Activated T-cell treated with anti-CD3 and anti-CD28 coated beads, Interleukin-2, amount 50 U/mL, for 72 hours (primary cell): ENCODE data around the gene RAP1A. TPM values are rescaled to one million over a fixed set of nuclear protein-coding genes. Genes with fewer than 3 reads are reported as not detected.
A peak's percentile ranks its signal among the peaks of the same experiment; 100 is the strongest.
"Not testable (repeated sequence)": the region's sequence is repeated elsewhere in the genome, so short reads cannot be mapped to it uniquely, and the experiment has no call there.

ENCODE experiments used
- ATAC-seq, 2 donors: fragments of 150-1000 bp; cut with Tn5 transposase; replicated peaks in 1 of 2; 2 replicates each; pipeline ENCODE4 v1.10.0; 2021; ENCODE audit warnings: moderate library complexity in 2 of 2, mild to moderate bottlenecking in 1 of 2
- DNase-seq, 2 donors: peaks; one replicate each; pipeline ENCODE4 v3.0.0; 2021 to 2022; ENCODE audit warnings: mixed read lengths in 1 of 2
- H3K27ac Mint-ChIP-seq: one replicate; pipeline ENCODE4 v1.8.0; 2022; ENCODE audit warnings: mild to moderate bottlenecking, moderate library complexity, mixed read lengths
- H3K27me3 Mint-ChIP-seq: one replicate; pipeline ENCODE4 v1.8.0; 2022; ENCODE audit warnings: low read depth, mixed read lengths
- H3K36me3 Mint-ChIP-seq, 2 donors: one replicate each; pipeline ENCODE4 v1.8.0; 2022; ENCODE audit warnings: mixed read lengths in 2 of 2, mild to moderate bottlenecking in 1 of 2; ENCODE audit not compliant: insufficient read depth in 2 of 2
- H3K4me1 Mint-ChIP-seq: one replicate; pipeline ENCODE4 v1.8.0; 2022; ENCODE audit warnings: low read depth, mixed read lengths
- H3K4me3 Mint-ChIP-seq, 2 donors: one replicate each; pipeline ENCODE4 v1.8.0; 2022; ENCODE audit warnings: mild to moderate bottlenecking in 2 of 2, mixed read lengths in 2 of 2, moderate library complexity in 2 of 2
- H3K9me3 Mint-ChIP-seq, 2 donors: one replicate each; pipeline ENCODE4 v1.8.0; 2022; ENCODE audit warnings: mixed read lengths in 2 of 2
- total RNA-seq, 2 donors: library from RNA; stranded (reverse); gene quantifications; one replicate each; pipeline ENCODE4 v1.2.3, GENCODE V29; 2022

RAP1A gene
- total RNA-seq, 2 donors from 2014 or later: 216 TPM

DNA sequence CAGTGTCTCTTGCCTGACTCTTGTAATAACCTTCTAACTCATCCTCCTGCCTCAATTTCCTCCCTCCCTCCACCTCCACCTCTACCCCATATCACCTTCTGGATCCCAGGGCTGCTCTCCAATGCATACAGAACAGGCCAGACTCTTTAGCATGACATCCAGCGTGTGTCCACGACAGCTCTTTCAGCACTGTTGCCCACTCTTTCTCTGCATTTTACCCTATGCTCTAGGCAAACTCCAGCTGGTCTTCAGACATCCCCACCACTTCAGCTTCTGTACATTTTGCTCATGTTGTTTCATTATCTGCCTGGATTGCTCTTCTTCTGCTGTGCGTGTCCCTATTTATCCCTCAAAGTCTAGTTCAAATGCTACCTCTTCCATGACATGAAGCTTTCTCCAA, 114.8 kb downstream of the RAP1A start:
- Mint-ChIP-seq H3K27me3 (peaks cover 19% of the 10 kb centered on the region), H3K36me3 (peaks cover 0 to 4% of the 10 kb centered on the region in 2 donors), H3K9me3 (no peaks in the 10 kb centered on the region), H3K4me1 (peaks cover 17% of the 10 kb centered on the region), H3K4me3 (no peak overlapping the region), H3K27ac (no peak overlapping the region)
- no peak for ATAC-seq
- DNase-seq: no peak

- no peak overlapping the region for H3K4me3 Mint-ChIP-seq
- ATAC-seq (no peak), DNase-seq (no peak)
- H3K4me1 Mint-ChIP-seq: peaks cover 20% of the 10 kb centered on the region
- no peaks in the 10 kb centered on the region for H3K9me3 Mint-ChIP-seq
- H3K27me3 Mint-ChIP-seq: peaks cover 23% of the 10 kb centered on the region
- no peak overlapping the region for H3K27ac Mint-ChIP-seq
- H3K36me3 Mint-ChIP-seq: peaks cover 0 to 4% of the 10 kb centered on the region in 2 donors
Measured at GRCh38 chr1:111734856-111735255, 115.3 kb downstream of the RAP1A start.

DNA sequence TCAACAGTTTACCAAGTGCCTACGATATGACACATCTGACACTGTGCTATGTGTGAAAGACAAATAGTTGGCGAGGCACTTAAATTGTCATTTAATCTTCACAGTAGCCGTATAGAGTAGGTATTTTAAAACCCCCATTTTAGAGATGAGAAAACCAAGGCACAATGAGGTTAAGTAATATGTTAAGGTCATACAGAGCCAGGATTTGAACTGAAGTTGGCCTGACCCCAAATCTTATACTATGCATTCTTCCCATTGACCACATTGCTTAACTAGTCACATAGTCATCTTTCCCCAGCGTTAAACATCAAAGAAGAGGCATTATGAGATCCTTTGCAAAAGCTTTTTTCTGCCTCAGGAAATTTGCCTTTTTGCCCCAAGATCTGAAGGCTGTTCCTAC, 115.7 kb downstream of the RAP1A start:
- H3K27ac Mint-ChIP-seq: no peak overlapping the region
- peaks cover 23% of the 10 kb centered on the region for H3K4me1 Mint-ChIP-seq
- no peak for DNase-seq
- no peaks in the 10 kb centered on the region for H3K9me3 Mint-ChIP-seq
- H3K36me3 Mint-ChIP-seq: peaks cover 0 to 4% of the 10 kb centered on the region in 2 donors
- H3K27me3 Mint-ChIP-seq: peaks cover 26% of the 10 kb centered on the region
- ATAC-seq: no peak
- no peak overlapping the region for H3K4me3 Mint-ChIP-seq

DNA sequence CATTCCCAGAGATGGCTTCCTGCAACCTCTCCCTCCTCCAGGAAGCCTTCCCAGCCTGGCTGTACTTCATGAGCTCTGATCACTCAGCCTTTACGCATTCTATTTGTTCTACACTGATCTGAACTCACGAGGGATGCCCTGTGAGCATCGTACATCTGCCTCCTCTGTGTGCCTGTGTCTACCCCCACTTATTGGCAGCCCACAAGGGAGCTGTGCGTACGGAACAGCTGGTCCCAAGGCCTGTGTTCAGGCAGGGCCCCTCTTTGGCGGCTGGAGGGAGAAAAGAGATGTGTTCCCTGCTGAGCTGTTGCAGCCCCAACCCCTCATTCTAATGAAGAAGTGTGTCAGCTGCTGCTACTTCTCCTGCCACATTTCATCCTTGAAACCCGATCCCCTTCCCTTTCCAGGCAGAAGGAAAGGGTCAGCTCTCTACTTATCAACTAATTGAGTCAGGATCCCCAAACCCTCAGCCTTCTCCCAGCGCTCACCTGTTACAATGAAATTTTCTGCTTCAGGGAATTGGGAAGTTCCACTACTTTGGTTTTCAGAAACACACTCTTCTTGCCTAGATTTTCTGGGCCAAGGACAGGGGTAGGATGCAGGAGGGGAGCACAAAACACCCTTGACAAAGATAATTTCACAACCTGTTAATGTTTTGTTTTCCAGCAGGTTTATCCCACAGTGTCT, 116.4 kb downstream of the RAP1A start:
- ATAC-seq: no peak
- DNase-seq: no peak
- Mint-ChIP-seq H3K4me3 (no peak overlapping the region), H3K9me3 (no peaks in the 10 kb centered on the region), H3K4me1 (peaks cover 30% of the 10 kb centered on the region), H3K27me3 (peaks cover 33% of the 10 kb centered on the region), H3K36me3 (peaks cover 0 to 5% of the 10 kb centered on the region in 2 donors), H3K27ac (no peak overlapping the region)

GRCh38 chr1:111736548-111737215, 117.1 kb downstream of the RAP1A start:
- Mint-ChIP-seq H3K27me3 (peaks cover 40% of the 10 kb centered on the region), H3K27ac (no peak overlapping the region), H3K4me3 (no peak overlapping the region), H3K9me3 (no peaks in the 10 kb centered on the region), H3K4me1 (peaks cover 31% of the 10 kb centered on the region), H3K36me3 (peaks cover 0 to 5% of the 10 kb centered on the region in 2 donors)
- DNase-seq: no peak
- ATAC-seq: no peak

GRCh38 chr1:111737216-111738132, 117.9 kb downstream of the RAP1A start:
- H3K4me3 Mint-ChIP-seq: peak overlapping the region; percentile 73 to 97
- H3K4me1 Mint-ChIP-seq: peaks cover 31% of the 10 kb centered on the region
- ATAC-seq (no peak), DNase-seq (no peak)
- H3K27ac Mint-ChIP-seq: no peak overlapping the region
- peaks cover 47% of the 10 kb centered on the region for H3K27me3 Mint-ChIP-seq
- no peaks in the 10 kb centered on the region for H3K9me3 Mint-ChIP-seq
- peaks cover 0 to 5% of the 10 kb centered on the region in 2 donors for H3K36me3 Mint-ChIP-seq

GRCh38 chr1:111738133-111738435, 118.5 kb downstream of the RAP1A start:
- peak overlapping the region; percentile 73 to 97 for H3K4me3 Mint-ChIP-seq
- H3K27ac Mint-ChIP-seq: no peak overlapping the region
- H3K27me3 Mint-ChIP-seq: peaks cover 47% of the 10 kb centered on the region
- H3K9me3 Mint-ChIP-seq: no peaks in the 10 kb centered on the region
- DNase-seq (no peak), ATAC-seq (no peak)
- peaks cover 0 to 5% of the 10 kb centered on the region in 2 donors for H3K36me3 Mint-ChIP-seq
- peaks cover 31% of the 10 kb centered on the region for H3K4me1 Mint-ChIP-seq

DNA sequence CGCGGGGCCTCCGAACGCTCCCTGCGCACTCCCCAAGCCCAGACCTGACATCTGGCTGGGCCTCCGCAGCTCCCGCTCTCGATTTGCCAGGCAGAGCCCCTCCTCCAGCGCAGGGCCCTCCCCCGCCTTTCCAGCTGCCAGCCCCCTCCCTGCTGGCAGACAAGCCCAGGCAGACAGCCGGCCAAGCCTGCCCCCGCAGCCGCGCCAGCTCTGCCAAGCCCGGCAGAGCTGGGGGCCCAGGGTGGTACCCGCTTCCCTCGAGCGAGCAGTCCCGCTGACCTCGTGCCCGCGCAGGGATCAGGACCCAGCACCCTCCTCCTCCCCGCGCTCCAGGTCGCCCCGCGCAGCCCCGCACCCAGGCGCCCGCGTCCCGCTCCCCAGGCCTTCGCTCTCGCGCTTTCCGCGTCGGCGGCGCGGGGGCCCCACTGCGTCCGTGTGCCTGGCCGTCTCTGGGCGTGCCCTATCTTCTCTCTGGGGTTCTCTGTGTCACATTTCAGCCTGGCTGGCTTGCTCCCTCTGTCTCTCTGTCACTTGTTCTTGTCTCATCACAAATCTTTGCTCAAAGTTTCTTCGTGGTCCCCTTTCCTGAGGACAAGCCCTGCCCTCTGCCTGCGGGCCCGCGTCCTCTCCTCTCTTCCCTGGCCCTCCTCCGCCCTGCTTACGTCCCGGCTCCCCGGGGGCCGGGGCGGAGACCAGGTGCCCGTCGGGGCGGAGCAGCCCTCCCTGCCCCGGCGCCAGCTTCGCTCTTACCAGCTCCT, 119.0 kb downstream of the RAP1A start:
- H3K36me3 Mint-ChIP-seq: peaks cover 0 to 5% of the 10 kb centered on the region in 2 donors
- peaks cover 31% of the 10 kb centered on the region for H3K4me1 Mint-ChIP-seq
- H3K27me3 Mint-ChIP-seq: peaks cover 47% of the 10 kb centered on the region
- peak overlapping the region; percentile 73 to 97 for H3K4me3 Mint-ChIP-seq
- DNase-seq (peak; percentile 63 to 65), ATAC-seq (peak; percentile 68 to 69)
- no peaks in the 10 kb centered on the region for H3K9me3 Mint-ChIP-seq
- no peak overlapping the region for H3K27ac Mint-ChIP-seq

GRCh38 chr1:111739194-111739924, 119.8 kb downstream of the RAP1A start, which contains the start of gene INKA2:
INKA2 (minus strand) TSS chr1:111739395; CDS start chr1:111739242, 153 bp downstream.
- DNase-seq (peak; percentile 84 to 86), ATAC-seq (peak; percentile 83 to 85)
- H3K4me3 Mint-ChIP-seq: peak within 1 kb of the TSS; percentile 73 to 97
- no peaks in the 10 kb centered on the region for H3K9me3 Mint-ChIP-seq
- H3K27me3 Mint-ChIP-seq: peaks cover 47% of the 10 kb centered on the region
- H3K36me3 Mint-ChIP-seq: peaks cover 0 to 5% of the 10 kb centered on the region in 2 donors
- peak within 1 kb of the TSS; percentile 56 for H3K27ac Mint-ChIP-seq
- H3K4me1 Mint-ChIP-seq: peaks cover 31% of the 10 kb centered on the region

DNA sequence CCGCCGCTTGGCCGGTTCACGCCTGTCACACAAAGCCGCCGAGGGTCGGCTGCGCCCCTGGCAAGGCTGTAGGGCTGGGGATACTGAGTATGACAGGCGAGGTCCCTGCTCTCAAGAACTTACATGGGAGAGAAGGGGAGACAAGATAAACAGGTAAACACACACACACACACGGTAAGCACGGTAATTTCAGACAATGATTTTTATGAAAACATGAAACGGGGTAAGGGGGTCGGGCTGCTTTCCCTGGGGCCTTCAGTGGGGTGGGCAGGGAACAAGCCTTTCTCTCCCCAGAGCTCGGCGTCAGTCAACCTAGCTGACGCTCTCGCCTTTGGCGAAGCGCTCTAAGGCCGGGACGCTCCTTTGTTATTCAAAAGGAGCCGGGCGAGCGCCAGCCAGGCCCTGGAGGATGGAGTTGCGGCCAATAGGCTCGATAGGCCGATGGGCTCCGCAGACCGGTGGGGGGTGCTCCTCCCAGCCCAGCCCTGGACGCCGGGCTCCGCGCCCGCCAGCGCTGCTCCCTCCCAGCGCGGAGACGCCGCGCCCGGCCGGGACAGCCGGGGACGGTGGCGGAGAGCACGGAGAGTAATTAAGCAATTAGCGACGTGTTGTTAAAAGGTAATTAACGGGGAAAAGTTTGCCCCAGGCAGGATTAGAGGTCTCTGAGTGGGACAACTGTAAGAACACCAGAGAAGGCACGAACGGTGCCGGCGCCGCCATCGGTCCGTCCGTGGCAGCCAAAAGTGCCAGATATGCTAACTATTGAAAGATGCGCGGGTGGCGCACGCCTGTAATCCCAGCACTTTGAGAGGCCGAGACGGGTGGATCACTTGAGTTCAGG, 120.6 kb downstream of the RAP1A start:
- ATAC-seq: peak; percentile 6 to 32
- Mint-ChIP-seq H3K27me3 (peaks cover 47% of the 10 kb centered on the region), H3K4me3 (peak overlapping the region; percentile 73 to 97)

GRCh38 chr1:111742292-111742691, 122.7 kb downstream of the RAP1A start:
- not testable (repeated sequence) for H3K4me3 Mint-ChIP-seq, DNase-seq, H3K27ac Mint-ChIP-seq, H3K36me3 Mint-ChIP-seq, H3K9me3 Mint-ChIP-seq, ATAC-seq
- Mint-ChIP-seq H3K4me1 (peaks cover 31% of the 10 kb centered on the region), H3K27me3 (peaks cover 43% of the 10 kb centered on the region)

More for the DNA sequence above, 120.6 kb downstream of the RAP1A start:
- H3K27ac Mint-ChIP-seq: peak overlapping the region; percentile 56
- peak; percentile 25 to 28 for DNase-seq
- peaks cover 0 to 5% of the 10 kb centered on the region in 2 donors for H3K36me3 Mint-ChIP-seq
- no peaks in the 10 kb centered on the region for H3K9me3 Mint-ChIP-seq
- H3K4me1 Mint-ChIP-seq: peaks cover 31% of the 10 kb centered on the region
